ENCODE data around the gene PWWP2B.

PWWP2B gene

GRCh38 chr10:132390921-132391675 lies 5.9 kb upstream of the PWWP2B start:
- no peak overlapping the region for H2AFZ ChIP-seq (ENCODE audit: low read depth, low read length, severe bottlenecking)
- no peaks in the 10 kb centered on the region for H3K9me3 ChIP-seq (ENCODE audit: insufficient read depth, low read length)
- H3K27me3 ChIP-seq (ENCODE audit: low read length) = no peaks in the 10 kb centered on the region
- H4K20me1 ChIP-seq (ENCODE audit: low read depth, low read length) = no peaks in the 10 kb centered on the region
- TF ChIP-seq EZH2phosphoT487 (conservative IDR thresholded peaks at IDR 0.05; ENCODE audit: low read length) (no peak), CTCF (IDR thresholded peaks at IDR 0.05; ENCODE audit: insufficient read depth, low read length, poor library complexity, severe bottlenecking) (no peak)
- no peaks in the 10 kb centered on the region for H3K9me2 ChIP-seq (replicated peaks; ENCODE audit: insufficient read depth, low read length)
- H3K79me2 ChIP-seq (ENCODE audit: insufficient read depth, low read length) = no peaks in the 10 kb centered on the region
- no peaks in the 10 kb centered on the region for H3F3A ChIP-seq (ENCODE audit: insufficient read depth)
- H3K4me3 ChIP-seq (ENCODE audit: insufficient read depth, low read length, poor library complexity, severe bottlenecking) = no peak overlapping the region
- no peak overlapping the region for H3K9ac ChIP-seq (ENCODE audit: low read length)
- H3K27ac ChIP-seq (ENCODE audit: low read depth, low read length) = no peak overlapping the region
- no peaks in the 10 kb centered on the region for H3K36me3 ChIP-seq (ENCODE audit: low read length)
- no peak overlapping the region for H3K4me2 ChIP-seq (ENCODE audit: low read depth, low read length, poor library complexity, severe bottlenecking)

- Histone ChIP-seq H3F3A (ENCODE audit: insufficient read depth) (no peaks in the 10 kb centered on the region), H3K4me3 (ENCODE audit: insufficient read depth, low read length, poor library complexity, severe bottlenecking) (no peak overlapping the region), H3K9me2 (replicated peaks; ENCODE audit: insufficient read depth, low read length) (no peaks in the 10 kb centered on the region), H3K79me2 (ENCODE audit: insufficient read depth, low read length) (no peaks in the 10 kb centered on the region), H4K20me1 (ENCODE audit: low read depth, low read length) (no peaks in the 10 kb centered on the region), H3K27me3 (ENCODE audit: low read length) (no peaks in the 10 kb centered on the region), H3K36me3 (ENCODE audit: low read length) (no peaks in the 10 kb centered on the region), H3K9ac (ENCODE audit: low read length) (no peak overlapping the region), H3K9me3 (ENCODE audit: insufficient read depth, low read length) (no peaks in the 10 kb centered on the region), H3K27ac (ENCODE audit: low read depth, low read length) (no peak overlapping the region), H3K4me2 (ENCODE audit: low read depth, low read length, poor library complexity, severe bottlenecking) (no peak overlapping the region), H2AFZ (ENCODE audit: low read depth, low read length, severe bottlenecking) (no peak overlapping the region)
- TF ChIP-seq CTCF (IDR thresholded peaks at IDR 0.05; ENCODE audit: insufficient read depth, low read length, poor library complexity, severe bottlenecking) = no peak
- TF ChIP-seq EZH2phosphoT487 (conservative IDR thresholded peaks at IDR 0.05; ENCODE audit: low read length) = no peak
Measured at GRCh38 chr10:132391676-132392020, 5.4 kb upstream of the PWWP2B start.

- no peak overlapping the region for H3K4me3 ChIP-seq (ENCODE audit: insufficient read depth, low read length, poor library complexity, severe bottlenecking)
- no peaks in the 10 kb centered on the region for H3K9me2 ChIP-seq (replicated peaks; ENCODE audit: insufficient read depth, low read length)
- TF ChIP-seq EZH2phosphoT487 (conservative IDR thresholded peaks at IDR 0.05; ENCODE audit: low read length) (no peak), CTCF (IDR thresholded peaks at IDR 0.05; ENCODE audit: insufficient read depth, low read length, poor library complexity, severe bottlenecking) (no peak)
- H3K4me2 ChIP-seq (ENCODE audit: low read depth, low read length, poor library complexity, severe bottlenecking) = no peak overlapping the region
- no peak overlapping the region for H2AFZ ChIP-seq (ENCODE audit: low read depth, low read length, severe bottlenecking)
- H3K36me3 ChIP-seq (ENCODE audit: low read length) = no peaks in the 10 kb centered on the region
- no peaks in the 10 kb centered on the region for H3K27me3 ChIP-seq (ENCODE audit: low read length)
- no peaks in the 10 kb centered on the region for H3F3A ChIP-seq (ENCODE audit: insufficient read depth)
- H4K20me1 ChIP-seq (ENCODE audit: low read depth, low read length) = no peaks in the 10 kb centered on the region
- no peaks in the 10 kb centered on the region for H3K79me2 ChIP-seq (ENCODE audit: insufficient read depth, low read length)
- no peaks in the 10 kb centered on the region for H3K9me3 ChIP-seq (ENCODE audit: insufficient read depth, low read length)
- no peak overlapping the region for H3K27ac ChIP-seq (ENCODE audit: low read depth, low read length)
- no peak overlapping the region for H3K9ac ChIP-seq (ENCODE audit: low read length)
Measured at GRCh38 chr10:132392184-132392800, 4.7 kb upstream of the PWWP2B start.

Data from SU-DHL-6 (cell line).